Subcutaneous adipose tissue (tissue), 4 donors: ENCODE data around the gene SLC24A3. TPM values are rescaled to one million over a fixed set of nuclear protein-coding genes. Genes with fewer than 3 reads are reported as not detected.

Source experiments
- CTCF ChIP-seq: fragments of 450-650 bp; IDR thresholded peaks from one replicate; pipeline ENCODE4 v1.5.1; 2016; ENCODE audit warnings: low read depth, mild to moderate bottlenecking, control low read depth, antibody characterized with exemption, moderate library complexity
- total RNA-seq, 4 donors: library from RNA; depleted of rRNA; stranded (reverse); fragments of >200 nt; gene quantifications; one replicate each; pipeline ENCODE4 v1.1.0, GENCODE V29; 2016

SLC24A3 gene
- total RNA-seq, 4 donors from 2014 or later: 4.6 to 12.2 (median 9.1) TPM

GRCh38 chr20:19646963-19647362, 434.5 kb downstream of the SLC24A3 start:
- TF ChIP-seq CTCF: no peak

GRCh38 chr20:19648024-19648423, 435.6 kb downstream of the SLC24A3 start:
- TF ChIP-seq CTCF: no peak

- TF ChIP-seq CTCF: no peak
These were observed 436.6 kb downstream of the SLC24A3 start for GRCh38 chr20:19649041-19649440.

GRCh38 chr20:19652591-19653026, 440.2 kb downstream of the SLC24A3 start:
- TF ChIP-seq CTCF: no peak

- no peak for TF ChIP-seq CTCF
These were observed 440.9 kb downstream of the SLC24A3 start for GRCh38 chr20:19653327-19653726.

- TF ChIP-seq CTCF: no peak
These were observed 442.5 kb downstream of the SLC24A3 start for GRCh38 chr20:19654921-19655320.

GRCh38 chr20:19658137-19658536, 445.7 kb downstream of the SLC24A3 start:
- TF ChIP-seq CTCF: no peak
